ENCODE results near the gene PLA2G2F. TPM values are rescaled to one million over a fixed set of nuclear protein-coding genes. Genes with fewer than 3 reads are reported as not detected.
A peak's percentile ranks its signal among the peaks of the same experiment; 100 is the strongest.

The PLA2G2F gene
- total RNA-seq, 2 donors from 2014 or later: not detected

DNA sequence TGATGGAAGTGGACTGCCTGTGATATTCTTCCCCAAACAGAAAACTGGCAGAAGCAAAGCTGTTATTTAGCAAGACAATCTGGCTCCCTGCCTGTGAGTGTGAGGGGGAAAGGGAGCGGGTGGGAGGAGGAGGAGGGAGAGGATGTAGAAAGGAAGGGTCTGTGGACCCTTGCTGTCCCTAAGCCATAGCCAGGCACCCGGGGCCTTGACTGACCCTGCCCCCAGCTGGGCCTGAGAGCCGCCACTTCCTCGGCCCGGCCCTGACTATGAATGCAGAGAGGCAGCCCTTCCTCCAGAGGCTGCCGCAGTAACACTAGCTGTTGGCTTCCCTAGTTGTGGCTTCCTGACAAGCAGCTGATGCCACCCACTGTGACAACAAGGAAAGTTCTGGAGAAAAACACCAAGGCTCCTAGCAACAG is 13.9 kb downstream of the PLA2G2F start:
- peaks cover 19% of the 10 kb centered on the region for H3K4me1 Mint-ChIP-seq (ENCODE audit: low read depth)

GRCh38 chr1:20154301-20154831 is 15.2 kb downstream of the PLA2G2F start:
- Mint-ChIP-seq H3K27ac (peak overlapping the region; percentile 58), H3K27me3 (ENCODE audit: low read depth) (peaks cover 4% of the 10 kb centered on the region), H3K4me1 (ENCODE audit: low read depth) (peaks cover 19% of the 10 kb centered on the region), H3K9me3 (peaks cover 0 to 5% of the 10 kb centered on the region in 2 donors), H3K36me3 (ENCODE audit: insufficient read depth in 2 of 2) (peaks cover 2 to 3% of the 10 kb centered on the region in 2 donors), H3K4me3 (peak overlapping the region; percentile 43 to 66)
- ATAC-seq (replicated peaks in 1 of 2) (no peak), DNase-seq (no peak)

More for the DNA sequence above, 13.9 kb downstream of the PLA2G2F start:
- ATAC-seq (replicated peaks in 1 of 2): no peak
- Mint-ChIP-seq H3K27me3 (ENCODE audit: low read depth) (peaks cover 4% of the 10 kb centered on the region), H3K9me3 (no peaks in the 10 kb centered on the region), H3K27ac (no peak overlapping the region), H3K4me3 (no peak overlapping the region), H3K36me3 (ENCODE audit: insufficient read depth in 2 of 2) (no peaks in the 10 kb centered on the region)
- DNase-seq: no peak

DNA sequence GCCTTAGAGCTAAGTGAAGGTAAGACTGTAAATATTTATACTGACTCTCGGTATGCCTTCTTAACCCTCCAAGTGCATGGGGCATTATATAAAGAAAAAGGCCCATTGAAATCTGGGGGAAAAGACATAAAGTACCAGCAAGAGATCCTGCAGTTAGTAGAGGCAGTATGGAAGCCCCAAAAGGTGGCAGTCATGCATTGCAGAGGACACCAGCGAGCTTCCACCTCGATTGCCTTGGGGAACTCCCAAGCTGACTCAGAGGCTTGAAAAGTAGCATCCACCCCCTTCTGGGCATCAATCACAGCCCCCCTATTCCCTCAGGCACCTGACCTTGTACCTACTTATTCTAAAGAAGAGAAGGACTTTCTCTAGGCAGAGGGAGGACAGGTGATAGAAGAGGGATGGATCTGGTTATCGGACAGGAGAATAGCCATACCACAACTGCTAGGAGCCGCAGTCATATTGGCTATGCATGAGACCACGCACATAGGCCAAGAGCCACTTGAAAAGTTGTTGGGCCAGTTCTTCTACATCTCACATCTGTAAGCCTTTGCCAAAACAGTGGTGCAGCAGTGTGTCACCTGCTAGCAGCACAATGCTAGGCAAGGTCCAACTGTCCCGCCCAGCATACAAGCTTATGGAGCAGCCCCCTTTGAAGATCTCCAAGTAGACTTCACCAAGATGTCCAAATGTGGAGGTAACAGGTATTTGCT is 19.4 kb downstream of the PLA2G2F start:
- no peak overlapping the region for H3K27ac Mint-ChIP-seq
- H3K4me1 Mint-ChIP-seq (ENCODE audit: low read depth): peaks cover 10% of the 10 kb centered on the region
- DNase-seq (no peak), ATAC-seq (replicated peaks in 1 of 2) (no peak)
- peaks cover 0 to 16% of the 10 kb centered on the region in 2 donors for H3K9me3 Mint-ChIP-seq
- H3K36me3 Mint-ChIP-seq (ENCODE audit: insufficient read depth in 2 of 2): peaks cover 11 to 12% of the 10 kb centered on the region in 2 donors
- no peak overlapping the region for H3K4me3 Mint-ChIP-seq
- no peaks in the 10 kb centered on the region for H3K27me3 Mint-ChIP-seq (ENCODE audit: low read depth)

DNA sequence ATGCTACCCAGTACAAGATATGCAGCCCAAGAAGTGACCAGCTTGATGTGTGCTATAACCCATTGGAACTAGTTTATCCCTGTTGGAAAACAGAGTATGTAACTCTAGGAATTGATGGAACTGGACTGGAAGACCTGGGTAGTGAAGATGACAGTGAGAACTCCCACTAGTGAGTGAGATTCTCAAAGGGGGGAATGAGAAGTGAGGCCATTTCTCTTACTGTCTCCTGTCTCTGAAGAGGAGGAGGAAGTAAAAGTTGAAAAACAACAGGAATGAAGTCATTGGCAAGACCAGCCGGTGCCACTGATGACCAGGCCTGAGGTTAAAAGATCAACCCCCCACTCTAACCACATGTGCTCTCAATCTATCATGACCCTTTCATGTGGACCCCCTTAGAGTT is 20.9 kb downstream of the PLA2G2F start:
- peaks cover 2 to 18% of the 10 kb centered on the region in 2 donors for H3K9me3 Mint-ChIP-seq
- no peaks in the 10 kb centered on the region for H3K4me1 Mint-ChIP-seq (ENCODE audit: low read depth)
- peaks cover 14% of the 10 kb centered on the region in 2 donors for H3K36me3 Mint-ChIP-seq (ENCODE audit: insufficient read depth in 2 of 2)
- no peak overlapping the region for H3K27ac Mint-ChIP-seq
- ATAC-seq (replicated peaks in 1 of 2) (no peak), DNase-seq (no peak)
- peaks cover 6% of the 10 kb centered on the region for H3K27me3 Mint-ChIP-seq (ENCODE audit: low read depth)
- H3K4me3 Mint-ChIP-seq: no peak overlapping the region

GRCh38 chr1:20164694-20165202 is 25.6 kb downstream of the PLA2G2F start:
- ATAC-seq (replicated peaks in 1 of 2) (no peak), DNase-seq (no peak)
- Mint-ChIP-seq H3K4me1 (ENCODE audit: low read depth) (peaks cover 10% of the 10 kb centered on the region), H3K9me3 (peaks cover 3 to 14% of the 10 kb centered on the region in 2 donors), H3K27me3 (ENCODE audit: low read depth) (peaks cover 20% of the 10 kb centered on the region), H3K36me3 (ENCODE audit: insufficient read depth in 2 of 2) (peaks cover 12 to 16% of the 10 kb centered on the region in 2 donors), H3K4me3 (no peak overlapping the region), H3K27ac (no peak overlapping the region)

DNA sequence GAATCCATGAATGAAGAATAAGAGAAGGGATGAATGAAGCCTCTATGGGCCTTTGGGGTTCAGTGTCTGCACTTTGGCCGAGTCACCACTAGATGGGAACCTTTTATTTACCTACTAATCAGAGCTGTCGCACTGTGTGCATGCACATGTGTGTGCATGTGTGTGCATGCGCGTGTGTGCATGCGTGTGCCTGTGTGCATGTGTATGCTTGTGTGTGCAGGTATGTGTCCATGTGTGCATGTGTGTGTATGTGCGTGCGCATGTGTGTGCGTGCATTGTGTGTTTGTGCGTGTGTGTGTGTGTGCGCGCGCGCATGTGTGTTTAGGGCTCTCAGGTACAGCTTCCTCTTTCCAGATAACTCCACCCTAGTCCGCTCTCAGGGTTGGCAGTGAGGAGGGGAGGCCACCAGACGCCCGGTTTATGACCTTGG is 26.4 kb downstream of the PLA2G2F start:
- Mint-ChIP-seq H3K9me3 (peaks cover 3 to 12% of the 10 kb centered on the region in 2 donors), H3K27ac (no peak overlapping the region), H3K36me3 (ENCODE audit: insufficient read depth in 2 of 2) (peaks cover 10 to 16% of the 10 kb centered on the region in 2 donors), H3K27me3 (ENCODE audit: low read depth) (peaks cover 20% of the 10 kb centered on the region), H3K4me3 (no peak overlapping the region), H3K4me1 (ENCODE audit: low read depth) (peaks cover 10% of the 10 kb centered on the region)
- ATAC-seq (replicated peaks in 1 of 2) (peak in 1 of 2 donors; percentile 27), DNase-seq (no peak)

DNA sequence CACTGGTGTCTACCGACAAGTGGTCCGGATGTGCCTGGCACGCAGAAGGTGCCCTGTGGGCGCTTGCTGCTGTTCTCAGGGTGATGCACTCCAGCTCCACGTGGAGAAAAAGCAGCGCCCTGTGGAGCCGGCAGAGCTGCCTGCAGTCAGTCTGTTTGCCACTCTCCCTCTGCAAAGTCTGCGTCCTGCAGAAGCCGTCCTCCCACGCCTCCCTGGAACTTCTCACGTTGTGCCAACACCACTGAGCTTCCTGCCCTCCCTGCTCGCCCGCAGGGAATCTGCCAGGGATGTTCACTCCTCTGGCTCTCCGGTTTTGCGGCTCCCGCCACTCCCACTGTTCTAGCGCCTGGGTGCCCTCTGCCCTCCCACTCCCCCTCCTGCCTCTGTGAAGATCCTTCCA is 26.9 kb downstream of the PLA2G2F start:
- H3K9me3 Mint-ChIP-seq: peaks cover 3 to 12% of the 10 kb centered on the region in 2 donors
- no peak overlapping the region for H3K4me3 Mint-ChIP-seq
- ATAC-seq (replicated peaks in 1 of 2) (no peak), DNase-seq (no peak)
- H3K36me3 Mint-ChIP-seq (ENCODE audit: insufficient read depth in 2 of 2): peaks cover 7 to 16% of the 10 kb centered on the region in 2 donors
- H3K4me1 Mint-ChIP-seq (ENCODE audit: low read depth): peaks cover 10% of the 10 kb centered on the region
- H3K27me3 Mint-ChIP-seq (ENCODE audit: low read depth): peaks cover 20% of the 10 kb centered on the region
- no peak overlapping the region for H3K27ac Mint-ChIP-seq

DNA sequence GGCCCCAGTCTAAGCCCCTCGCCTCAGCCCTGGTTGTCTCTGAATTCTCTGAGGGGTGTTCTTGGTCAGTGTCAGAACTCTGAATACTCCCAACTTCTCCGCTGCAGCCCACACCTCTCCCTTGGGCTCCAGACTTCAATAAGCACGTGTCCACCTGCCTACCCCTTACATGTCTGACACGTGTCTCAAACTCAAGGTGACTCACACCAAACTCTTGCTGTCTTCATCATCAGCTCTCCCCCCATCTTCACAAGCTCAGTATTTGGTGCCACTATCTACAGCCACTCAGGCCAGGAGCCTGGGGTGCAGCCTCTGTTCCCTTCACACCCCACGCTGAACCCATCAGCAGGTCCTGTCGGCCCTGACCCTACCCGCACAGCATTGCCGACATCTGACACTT is 28.0 kb downstream of the PLA2G2F start:
- H3K27ac Mint-ChIP-seq: no peak overlapping the region
- peaks cover 20% of the 10 kb centered on the region for H3K27me3 Mint-ChIP-seq (ENCODE audit: low read depth)
- H3K4me1 Mint-ChIP-seq (ENCODE audit: low read depth): peaks cover 19% of the 10 kb centered on the region
- peaks cover 3 to 10% of the 10 kb centered on the region in 2 donors for H3K9me3 Mint-ChIP-seq
- H3K4me3 Mint-ChIP-seq: no peak overlapping the region
- DNase-seq (no peak), ATAC-seq (replicated peaks in 1 of 2) (no peak)
- H3K36me3 Mint-ChIP-seq (ENCODE audit: insufficient read depth in 2 of 2): peaks cover 7 to 14% of the 10 kb centered on the region in 2 donors

DNA sequence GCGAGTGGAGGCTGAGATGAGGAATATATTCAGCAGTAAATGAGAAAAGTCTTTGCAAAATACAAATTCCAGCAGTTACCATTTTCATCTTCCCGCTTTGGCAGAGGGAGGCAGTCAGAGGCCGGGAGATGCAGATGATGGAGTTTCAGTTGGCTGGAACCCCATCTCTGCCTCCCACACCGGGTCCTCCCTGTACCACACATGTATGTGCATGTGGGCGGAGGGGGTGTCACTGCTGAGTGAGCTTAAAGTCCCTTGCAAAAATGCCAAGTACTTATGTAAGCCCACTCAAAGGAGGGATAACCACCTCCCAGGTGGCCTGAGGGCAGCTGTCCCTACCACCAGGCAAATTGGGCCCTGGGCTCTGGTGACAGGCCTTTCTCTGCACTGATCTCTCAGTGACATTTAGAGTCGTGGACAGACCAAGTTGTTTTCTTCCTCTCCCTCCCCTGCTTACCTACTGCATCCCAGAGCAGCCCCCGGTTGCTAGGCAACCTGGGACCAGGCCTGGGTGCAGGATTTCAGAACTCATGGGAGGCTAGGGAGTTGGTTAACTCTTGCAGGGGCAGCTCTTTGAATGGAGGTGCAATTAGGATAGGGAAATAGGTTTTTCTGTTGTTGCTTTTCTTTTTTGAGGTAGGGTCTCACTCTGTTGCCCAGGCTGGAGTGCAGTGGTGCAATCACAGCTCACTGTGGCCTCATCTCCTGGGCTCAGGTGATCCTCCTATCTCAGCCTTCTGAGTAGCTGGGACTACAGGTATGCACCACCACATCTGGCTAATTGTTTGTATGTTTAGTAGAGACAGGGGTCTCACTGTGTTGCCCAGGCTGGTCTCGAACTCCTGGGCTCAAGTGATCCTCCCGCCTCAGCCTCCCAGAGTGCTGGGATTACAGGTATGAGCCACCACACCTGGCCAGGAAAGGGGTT is 29.7 kb downstream of the PLA2G2F start:
- no peak for DNase-seq
- no peak overlapping the region for H3K27ac Mint-ChIP-seq
- peaks cover 3 to 5% of the 10 kb centered on the region in 2 donors for H3K9me3 Mint-ChIP-seq
- ATAC-seq (replicated peaks in 1 of 2): no peak
- peaks cover 4 to 7% of the 10 kb centered on the region in 2 donors for H3K36me3 Mint-ChIP-seq (ENCODE audit: insufficient read depth in 2 of 2)
- H3K4me1 Mint-ChIP-seq (ENCODE audit: low read depth): peaks cover 30% of the 10 kb centered on the region
- peaks cover 20% of the 10 kb centered on the region for H3K27me3 Mint-ChIP-seq (ENCODE audit: low read depth)
- no peak overlapping the region for H3K4me3 Mint-ChIP-seq

DNA sequence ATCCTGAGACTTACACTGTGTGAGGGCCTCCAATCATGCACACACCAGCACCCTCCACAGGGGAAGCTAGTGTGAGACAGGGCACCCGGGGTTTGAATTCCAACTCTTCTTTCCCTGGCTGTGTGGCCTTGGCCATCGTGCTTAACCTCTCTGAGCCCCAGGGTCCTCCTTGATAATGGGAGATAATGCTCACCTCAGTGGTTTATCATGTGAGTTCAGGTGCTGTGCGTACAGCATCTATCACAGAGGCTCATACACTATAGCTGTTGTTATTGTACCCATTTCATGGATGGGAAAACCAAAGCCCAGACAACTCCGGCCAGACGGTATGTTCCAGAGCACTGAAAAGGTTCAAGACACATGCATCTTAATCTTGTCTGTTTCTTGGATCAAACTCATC is 30.8 kb downstream of the PLA2G2F start:
- peaks cover 1 to 5% of the 10 kb centered on the region in 2 donors for H3K36me3 Mint-ChIP-seq (ENCODE audit: insufficient read depth in 2 of 2)
- peaks cover 2 to 4% of the 10 kb centered on the region in 2 donors for H3K9me3 Mint-ChIP-seq
- DNase-seq (no peak), ATAC-seq (replicated peaks in 1 of 2) (no peak)
- peaks cover 38% of the 10 kb centered on the region for H3K4me1 Mint-ChIP-seq (ENCODE audit: low read depth)
- peaks cover 15% of the 10 kb centered on the region for H3K27me3 Mint-ChIP-seq (ENCODE audit: low read depth)
- no peak overlapping the region for H3K4me3 Mint-ChIP-seq
- no peak overlapping the region for H3K27ac Mint-ChIP-seq

DNA sequence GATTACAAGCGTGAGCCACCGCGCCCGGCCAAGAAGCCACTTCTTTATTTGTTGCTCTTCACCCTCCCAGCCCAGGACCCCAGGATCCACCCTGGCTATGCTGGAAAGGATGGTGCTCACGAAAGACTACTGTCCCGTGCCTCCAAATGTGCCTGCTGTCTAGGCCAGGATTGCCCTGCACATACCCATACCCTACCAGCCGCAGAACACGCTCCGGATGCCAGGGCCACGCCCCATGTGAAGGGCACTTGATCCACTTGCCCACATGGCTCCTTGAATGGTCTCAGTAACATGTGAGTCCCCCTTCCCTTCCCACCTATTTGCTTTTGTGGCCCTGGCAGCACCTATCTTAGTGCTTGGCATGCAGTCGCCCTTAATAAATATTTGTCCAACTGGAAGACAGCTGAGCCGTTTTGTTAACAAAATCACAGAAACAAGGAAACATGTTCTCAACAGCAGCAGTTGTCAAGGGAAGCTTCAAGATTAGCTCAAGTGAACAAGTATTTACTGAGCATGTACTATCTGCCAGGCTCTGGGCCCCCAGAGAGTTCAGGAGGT is 33.0 kb downstream of the PLA2G2F start:
- Mint-ChIP-seq H3K36me3 (ENCODE audit: insufficient read depth in 2 of 2) (no peaks in the 10 kb centered on the region), H3K4me3 (no peak overlapping the region), H3K27ac (no peak overlapping the region), H3K27me3 (ENCODE audit: low read depth) (peaks cover 6% of the 10 kb centered on the region), H3K4me1 (ENCODE audit: low read depth) (peaks cover 51% of the 10 kb centered on the region), H3K9me3 (no peaks in the 10 kb centered on the region)
- ATAC-seq (replicated peaks in 1 of 2) (no peak), DNase-seq (no peak)

GRCh38 chr1:20174937-20175666 is 36.0 kb downstream of the PLA2G2F start:
- peaks cover 4 to 9% of the 10 kb centered on the region in 2 donors for H3K9me3 Mint-ChIP-seq
- peaks cover 48% of the 10 kb centered on the region for H3K4me1 Mint-ChIP-seq (ENCODE audit: low read depth)
- peak overlapping the region; percentile 44 for H3K27ac Mint-ChIP-seq
- peak overlapping the region; percentile 45 to 75 for H3K4me3 Mint-ChIP-seq
- H3K27me3 Mint-ChIP-seq (ENCODE audit: low read depth): no peaks in the 10 kb centered on the region
- DNase-seq (peak in 1 of 2 donors; percentile 15), ATAC-seq (replicated peaks in 1 of 2) (peak; percentile 46 to 59)
- H3K36me3 Mint-ChIP-seq (ENCODE audit: insufficient read depth in 2 of 2): peaks cover 4% of the 10 kb centered on the region in 2 donors

All from activated T-cell treated with anti-CD3 and anti-CD28 coated beads, Interleukin-2, amount 50 U/mL, for 72 hours (primary cell).